Osteoblast (primary cell): Measurements from ENCODE around the gene VTI1A. TPM values are rescaled to one million over a fixed set of nuclear protein-coding genes. Genes with fewer than 3 reads are reported as not detected.
A peak's percentile ranks its signal among the peaks of the same experiment; 100 is the strongest.

ENCODE experiments used
- DNase-seq: peaks from one replicate; pipeline ENCODE4 v3.0.0; 2011; ENCODE audit warnings: low spot score, mixed read lengths; ENCODE audit not compliant: insufficient read length; ENCODE audit errors: missing footprints
- H2AFZ ChIP-seq: 2 replicates; pipeline ENCODE4 v1.6.0; 2011; ENCODE audit warnings: mild to moderate bottlenecking, low read length
- H3K27ac ChIP-seq: 2 replicates; pipeline ENCODE4 v1.5.1; 2011; ENCODE audit warnings: mild to moderate bottlenecking, low read depth, low read length, moderate library complexity
- H3K27me3 ChIP-seq: 2 replicates; pipeline ENCODE4 v1.6.0; 2012; ENCODE audit warnings: mild to moderate bottlenecking, control low read depth, inconsistent platforms, low read length, moderate library complexity; ENCODE audit not compliant: insufficient read depth
- H3K36me3 ChIP-seq: 2 replicates; pipeline ENCODE4 v1.5.1; 2011; ENCODE audit warnings: mild to moderate bottlenecking, low read length, control low read depth, moderate library complexity; ENCODE audit not compliant: insufficient read depth
- H3K4me1 ChIP-seq: 2 replicates; pipeline ENCODE4 v1.5.1; 2011; ENCODE audit warnings: mild to moderate bottlenecking, low read length, control low read depth, moderate library complexity; ENCODE audit not compliant: insufficient read depth
- H3K4me2 ChIP-seq: 2 replicates; pipeline ENCODE4 v1.6.0; 2011; ENCODE audit warnings: mild to moderate bottlenecking, low read length; ENCODE audit not compliant: insufficient read depth
- H3K4me3 ChIP-seq: fragments of 200-600 bp; sonication (generic); 3 replicates; pipeline ENCODE4 v1.5.1; 2012; ENCODE audit warnings: mild to moderate bottlenecking, low read length, inconsistent platforms; ENCODE audit not compliant: insufficient read depth
- H3K79me2 ChIP-seq: 2 replicates; pipeline ENCODE4 v1.6.0; 2012; ENCODE audit warnings: mild to moderate bottlenecking, low read length, control low read depth, inconsistent platforms; ENCODE audit not compliant: insufficient read depth
- H3K9me3 ChIP-seq: 2 replicates; pipeline ENCODE4 v1.5.1; 2011; ENCODE audit warnings: low read depth, low read length, control low read depth
- H4K20me1 ChIP-seq: 2 replicates; pipeline ENCODE4 v1.6.0; 2012; ENCODE audit warnings: mild to moderate bottlenecking, low read length, control low read depth; ENCODE audit not compliant: insufficient read depth
- total RNA-seq: library from RNA; depleted of rRNA; stranded (reverse); fragments of >200 nt; gene quantifications from 2 replicates; pipeline ENCODE4 v1.2.3, GENCODE V29; 2012
- TF ChIP-seq, protein P1 (sequence below): IDR thresholded peaks from 2 replicates; pipeline ENCODE4 v1.5.1; 2011; ENCODE audit warnings: mild to moderate bottlenecking, low read depth, low read length, moderate library complexity; ENCODE audit errors: extremely low read depth

Gene VTI1A
- total RNA-seq, 1 donor: 34.7 TPM

DNA sequence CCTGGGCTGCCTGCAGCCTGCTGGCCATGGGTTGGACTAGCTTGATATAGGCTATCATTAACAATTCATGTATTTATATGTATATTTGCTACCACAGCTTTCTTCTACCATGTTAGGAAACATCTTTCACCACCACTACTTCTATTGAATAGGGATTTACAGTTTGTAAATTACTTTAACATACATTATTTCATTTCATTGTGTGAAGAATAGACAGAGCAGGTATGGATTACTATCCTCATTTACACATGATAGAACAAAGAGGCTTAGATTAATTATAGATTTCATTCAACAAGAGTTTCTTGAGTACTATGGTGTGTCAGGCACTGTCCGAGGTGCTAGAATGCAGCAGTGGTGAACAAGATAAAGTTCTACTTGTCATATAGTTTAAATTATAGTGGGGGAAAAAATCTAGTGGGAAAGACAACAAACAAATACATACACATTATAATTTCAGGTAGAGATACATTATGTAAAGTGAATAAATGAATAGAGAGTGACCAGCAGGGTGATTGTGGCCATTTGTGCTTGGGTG, 20.6 kb downstream of the VTI1A start:
- H4K20me1 ChIP-seq: peaks cover 4% of the 10 kb centered on the region
- no peaks in the 10 kb centered on the region for H3K27me3 ChIP-seq
- H3K4me2 ChIP-seq: no peak overlapping the region
- H3K79me2 ChIP-seq: no peaks in the 10 kb centered on the region
- H3K36me3 ChIP-seq: peaks cover 13% of the 10 kb centered on the region
- H3K4me1 ChIP-seq: no peaks in the 10 kb centered on the region
- DNase-seq: no peak
- H3K27ac ChIP-seq: no peak overlapping the region
- H3K4me3 ChIP-seq: no peak overlapping the region
- TF ChIP-seq, protein P1, sequence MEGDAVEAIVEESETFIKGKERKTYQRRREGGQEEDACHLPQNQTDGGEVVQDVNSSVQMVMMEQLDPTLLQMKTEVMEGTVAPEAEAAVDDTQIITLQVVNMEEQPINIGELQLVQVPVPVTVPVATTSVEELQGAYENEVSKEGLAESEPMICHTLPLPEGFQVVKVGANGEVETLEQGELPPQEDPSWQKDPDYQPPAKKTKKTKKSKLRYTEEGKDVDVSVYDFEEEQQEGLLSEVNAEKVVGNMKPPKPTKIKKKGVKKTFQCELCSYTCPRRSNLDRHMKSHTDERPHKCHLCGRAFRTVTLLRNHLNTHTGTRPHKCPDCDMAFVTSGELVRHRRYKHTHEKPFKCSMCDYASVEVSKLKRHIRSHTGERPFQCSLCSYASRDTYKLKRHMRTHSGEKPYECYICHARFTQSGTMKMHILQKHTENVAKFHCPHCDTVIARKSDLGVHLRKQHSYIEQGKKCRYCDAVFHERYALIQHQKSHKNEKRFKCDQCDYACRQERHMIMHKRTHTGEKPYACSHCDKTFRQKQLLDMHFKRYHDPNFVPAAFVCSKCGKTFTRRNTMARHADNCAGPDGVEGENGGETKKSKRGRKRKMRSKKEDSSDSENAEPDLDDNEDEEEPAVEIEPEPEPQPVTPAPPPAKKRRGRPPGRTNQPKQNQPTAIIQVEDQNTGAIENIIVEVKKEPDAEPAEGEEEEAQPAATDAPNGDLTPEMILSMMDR: no peak
- H2AFZ ChIP-seq: no peak overlapping the region
- no peaks in the 10 kb centered on the region for H3K9me3 ChIP-seq

DNA sequence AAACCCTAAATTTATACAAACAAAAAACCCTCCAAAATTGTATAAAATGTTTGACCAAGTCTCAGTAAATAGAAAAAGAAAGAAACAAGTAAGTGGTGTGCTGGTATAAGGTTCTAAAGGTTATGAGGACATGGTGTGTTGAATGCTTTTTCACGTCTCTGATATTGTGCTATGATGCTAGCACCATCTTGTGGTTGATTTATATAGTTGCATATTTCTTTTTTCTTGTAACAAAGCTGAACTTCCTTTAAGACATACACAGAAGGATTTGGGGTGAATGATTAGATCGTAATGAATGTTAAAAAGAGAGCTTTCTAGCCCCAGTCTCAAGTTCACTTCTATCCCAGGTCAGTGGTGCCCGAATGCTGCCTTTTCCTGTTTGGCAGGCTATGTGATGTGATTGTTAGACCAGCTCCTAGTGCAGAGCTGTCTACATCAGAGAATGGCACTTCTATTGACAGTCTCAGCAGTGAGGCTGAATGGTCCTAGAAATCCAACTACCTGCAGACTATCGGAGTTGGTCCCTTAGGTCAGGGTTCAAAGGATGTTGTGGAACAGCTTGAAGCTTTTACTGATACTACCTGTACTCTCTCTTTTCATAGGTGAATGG, 25.0 kb downstream of the VTI1A start:
- TF ChIP-seq, protein P1: peak; percentile 76
- no peaks in the 10 kb centered on the region for H3K4me1 ChIP-seq
- no peak overlapping the region for H3K4me3 ChIP-seq
- H3K9me3 ChIP-seq: no peaks in the 10 kb centered on the region
- H3K4me2 ChIP-seq: no peak overlapping the region
- no peak overlapping the region for H2AFZ ChIP-seq
- no peak for DNase-seq
- H3K36me3 ChIP-seq: no peaks in the 10 kb centered on the region
- no peaks in the 10 kb centered on the region for H3K79me2 ChIP-seq
- H4K20me1 ChIP-seq: peaks cover 4% of the 10 kb centered on the region
- no peaks in the 10 kb centered on the region for H3K27me3 ChIP-seq
- no peak overlapping the region for H3K27ac ChIP-seq

DNA sequence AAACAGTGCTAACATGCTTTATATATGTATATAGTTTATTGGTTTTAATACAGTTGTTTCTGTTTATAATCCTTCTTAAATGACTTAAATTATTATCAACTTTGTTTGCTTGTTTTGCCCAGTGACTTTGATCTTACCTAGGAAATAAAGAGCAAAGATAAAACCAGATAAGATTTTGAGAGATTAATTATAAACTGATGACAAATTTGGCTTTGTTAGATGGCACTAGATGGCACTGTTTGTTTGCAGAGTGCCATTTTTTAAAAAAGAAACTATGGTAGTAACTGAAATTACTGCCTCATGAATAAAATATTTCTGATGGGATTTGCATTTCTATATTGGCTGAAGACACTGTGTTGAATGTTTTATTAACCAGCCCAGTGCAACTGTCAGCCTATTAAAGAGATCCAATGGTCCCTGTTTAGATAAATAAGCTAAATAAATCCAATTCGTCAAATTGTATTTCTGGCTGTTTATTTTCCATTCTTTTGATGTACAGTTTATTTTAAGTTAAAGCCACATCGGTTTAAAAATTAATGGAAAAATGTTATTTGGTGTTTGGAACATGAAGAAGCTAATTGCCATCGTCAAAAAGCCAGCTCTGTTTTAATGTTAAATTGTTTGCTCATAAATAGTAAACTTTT, 28.7 kb downstream of the VTI1A start:
- Histone ChIP-seq H3K4me3 (no peak overlapping the region), H3K4me1 (no peaks in the 10 kb centered on the region), H3K27me3 (no peaks in the 10 kb centered on the region), H3K79me2 (peaks cover 3% of the 10 kb centered on the region), H3K4me2 (peak overlapping the region; percentile 30), H3K27ac (no peak overlapping the region), H3K9me3 (no peaks in the 10 kb centered on the region), H3K36me3 (no peaks in the 10 kb centered on the region), H2AFZ (no peak overlapping the region), H4K20me1 (peaks cover 4% of the 10 kb centered on the region)
- no peak for DNase-seq
- TF ChIP-seq, protein P1: peak; percentile 67

DNA sequence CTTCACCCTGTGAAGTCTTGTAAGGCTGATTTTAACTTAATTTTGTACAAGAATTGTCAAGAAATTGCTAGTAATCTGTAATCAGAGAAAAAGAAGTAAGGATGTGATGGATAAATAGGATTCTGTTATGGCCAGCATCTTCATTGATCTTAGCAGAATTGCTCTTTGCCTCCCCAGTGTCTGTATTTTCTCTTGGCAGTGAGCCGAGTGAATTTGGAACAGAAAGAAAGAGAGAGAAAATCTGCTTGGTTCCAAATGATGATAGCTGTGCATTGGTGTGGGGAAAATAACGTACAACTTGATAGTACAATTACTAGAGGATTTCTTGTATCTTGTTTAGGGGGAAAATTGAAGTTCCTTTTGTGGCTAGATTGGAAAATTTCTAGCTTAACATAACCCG, 34.6 kb downstream of the VTI1A start:
- DNase-seq: no peak
- H3K27ac ChIP-seq: no peak overlapping the region
- no peak overlapping the region for H3K4me3 ChIP-seq
- H2AFZ ChIP-seq: no peak overlapping the region
- H3K36me3 ChIP-seq: no peaks in the 10 kb centered on the region
- peaks cover 3% of the 10 kb centered on the region for H3K79me2 ChIP-seq
- no peak overlapping the region for H3K4me2 ChIP-seq
- H4K20me1 ChIP-seq: no peaks in the 10 kb centered on the region
- no peaks in the 10 kb centered on the region for H3K4me1 ChIP-seq
- TF ChIP-seq, protein P1: no peak
- no peaks in the 10 kb centered on the region for H3K27me3 ChIP-seq
- H3K9me3 ChIP-seq: no peaks in the 10 kb centered on the region
